ENCODE measurements around the gene SLC4A7.
"Not testable (repeated sequence)": the region's sequence is repeated elsewhere in the genome, so short reads cannot be mapped to it uniquely, and the experiment has no call there.

The SLC4A7 gene

DNA sequence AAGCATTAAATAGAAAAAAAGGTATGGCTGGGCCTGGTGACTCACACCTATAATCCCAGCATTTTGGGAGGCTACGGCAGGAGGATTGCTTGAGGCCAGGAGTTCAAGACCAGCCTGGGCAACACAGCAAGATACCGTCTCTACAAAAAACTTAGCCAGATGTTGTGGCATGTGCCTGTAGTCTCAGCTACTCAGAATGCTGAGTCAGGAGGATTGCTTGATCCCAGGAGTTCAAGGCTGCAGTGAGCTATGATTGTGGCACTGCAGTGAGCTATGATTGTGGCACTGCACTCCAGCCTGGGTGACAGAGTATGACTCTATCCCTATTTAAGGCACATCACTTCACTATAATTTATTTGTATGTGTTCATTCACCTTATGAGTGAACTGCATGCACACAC is 54.3 kb downstream of the SLC4A7 start:
- DNase-seq (ENCODE audit: low spot score) = no peak

DNA sequence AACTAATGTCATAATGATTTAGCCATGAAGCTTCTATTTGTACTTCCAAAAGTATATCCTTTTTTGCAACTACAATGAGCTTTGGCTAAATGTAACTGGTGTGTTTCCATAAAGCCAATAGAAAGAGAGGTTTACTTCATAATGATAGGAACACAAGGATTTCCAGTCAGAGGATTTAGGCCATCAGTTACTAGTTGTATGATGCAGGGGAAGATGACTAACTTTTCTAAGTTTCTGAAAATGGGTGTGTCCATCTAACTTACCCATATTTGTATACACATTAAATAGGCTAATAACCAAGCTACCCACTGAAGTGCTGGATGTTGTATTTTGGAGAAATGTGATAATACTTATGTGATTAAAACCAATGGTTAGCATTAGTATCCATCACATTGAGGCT is 55.7 kb downstream of the SLC4A7 start:
- DNase-seq (ENCODE audit: low spot score) = peak; percentile 24

DNA sequence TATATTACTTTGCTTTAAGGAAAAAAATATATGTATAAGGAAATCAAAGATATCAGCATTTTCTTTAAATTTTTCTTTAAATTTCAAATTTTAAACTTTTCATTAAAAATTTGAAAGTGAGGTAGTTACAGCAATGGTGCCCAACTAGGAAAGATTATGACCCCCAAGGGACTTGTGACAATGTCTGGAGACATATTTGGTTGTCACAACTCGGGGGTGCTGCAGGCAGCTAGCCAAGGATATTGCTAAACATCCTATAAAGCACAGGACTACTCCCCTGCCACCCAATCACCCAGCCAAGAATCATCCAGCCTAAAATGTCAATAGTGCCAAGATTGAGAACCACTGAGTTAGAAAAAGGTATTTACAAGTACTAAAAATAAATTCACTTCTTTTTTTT is 57.3 kb downstream of the SLC4A7 start:
- DNase-seq (ENCODE audit: low spot score) = no peak

DNA sequence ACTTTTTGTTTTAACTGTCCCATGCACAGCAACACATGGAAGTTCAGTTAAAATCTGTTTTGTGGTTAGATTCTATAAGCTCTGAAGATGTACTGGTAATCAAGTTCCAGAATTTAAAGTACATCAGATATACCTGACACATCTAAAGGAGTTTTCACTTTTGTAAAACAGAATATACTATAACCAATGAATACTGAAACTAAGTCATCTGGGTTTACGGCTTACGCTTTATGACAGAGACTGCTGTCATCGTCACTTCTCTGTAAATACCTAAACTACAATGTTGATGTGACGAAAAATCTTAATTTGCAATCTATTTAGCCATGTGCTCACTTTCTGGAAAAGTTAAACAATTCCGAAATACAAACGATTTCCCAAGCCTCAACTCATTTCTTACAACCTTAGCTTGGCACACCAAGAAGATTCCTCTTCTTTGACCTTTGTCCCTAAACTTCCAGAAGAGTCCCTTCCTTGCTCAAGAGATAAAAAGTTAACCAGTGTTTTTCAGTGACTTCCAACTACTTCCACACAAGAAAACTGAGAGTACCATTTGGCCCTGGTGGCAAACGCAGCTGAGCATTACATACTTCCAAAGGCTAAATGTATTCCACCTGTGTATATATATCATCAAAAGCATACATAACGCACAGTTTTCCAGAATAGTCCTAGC is 58.2 kb downstream of the SLC4A7 start:
- DNase-seq (ENCODE audit: low spot score) = no peak

GRCh38 chr3:27424812-27425521 is 59.2 kb downstream of the SLC4A7 start:
- not testable (repeated sequence) for DNase-seq (ENCODE audit: low spot score)

GRCh38 chr3:27423463-27423862 is 60.7 kb downstream of the SLC4A7 start:
- DNase-seq (ENCODE audit: low spot score) = peak; percentile 51

DNA sequence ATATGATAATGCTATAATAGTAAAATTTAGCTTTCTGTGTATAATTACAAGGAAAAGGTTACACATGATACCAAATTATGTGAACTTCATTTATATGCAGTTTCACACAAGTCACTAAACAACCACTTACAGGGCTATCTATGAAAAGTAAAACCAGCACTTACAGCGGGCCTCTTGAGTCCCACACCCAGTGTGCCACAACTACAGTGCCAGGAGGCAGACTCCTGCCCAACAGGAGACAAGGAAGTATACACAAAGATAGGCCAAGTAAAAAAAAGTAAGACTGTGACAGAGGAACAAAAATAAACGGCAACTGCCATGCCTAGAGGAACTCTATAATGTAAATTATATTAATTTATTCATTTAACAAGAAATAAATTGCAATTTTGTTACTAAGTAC is 61.6 kb downstream of the SLC4A7 start:
- no peak for DNase-seq (ENCODE audit: low spot score)

GRCh38 chr3:27415202-27415601 is 69.0 kb downstream of the SLC4A7 start:
- DNase-seq (ENCODE audit: low spot score) = no peak

DNA sequence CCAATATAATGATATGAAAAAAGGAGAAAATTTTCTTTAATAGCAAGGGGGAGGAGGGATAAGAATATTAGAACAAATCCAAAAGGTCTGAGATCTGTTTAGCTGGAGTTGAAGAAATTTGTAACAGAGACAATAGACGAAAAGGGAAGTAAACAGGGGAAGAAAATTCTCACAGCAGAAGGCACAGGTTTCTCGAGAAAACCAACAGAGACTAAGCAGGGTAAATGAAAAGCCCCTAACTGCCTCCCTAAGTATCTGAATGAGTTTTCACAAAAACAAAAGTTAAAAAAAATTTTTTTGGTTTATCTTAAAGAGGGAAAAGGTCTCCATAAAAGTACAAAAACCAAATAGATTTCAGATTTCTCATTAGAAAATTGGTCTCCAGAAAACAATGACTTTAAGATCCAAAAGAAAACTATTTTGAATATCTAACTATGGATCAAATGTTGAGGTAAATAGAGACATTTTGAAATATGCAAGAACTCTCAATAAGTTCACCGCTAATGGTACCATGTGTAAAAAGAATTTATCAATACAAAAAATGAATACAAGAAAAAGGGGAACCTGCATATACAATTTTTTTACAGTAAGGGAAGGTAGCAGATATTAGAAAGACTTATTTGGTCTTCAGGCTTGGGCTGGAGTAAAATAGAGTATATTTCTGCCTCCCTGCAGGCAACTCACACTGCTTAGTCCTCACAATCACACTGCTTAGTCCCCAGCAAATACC is 91.1 kb downstream of the SLC4A7 start:
- no peak for DNase-seq (ENCODE audit: low spot score)

DNA sequence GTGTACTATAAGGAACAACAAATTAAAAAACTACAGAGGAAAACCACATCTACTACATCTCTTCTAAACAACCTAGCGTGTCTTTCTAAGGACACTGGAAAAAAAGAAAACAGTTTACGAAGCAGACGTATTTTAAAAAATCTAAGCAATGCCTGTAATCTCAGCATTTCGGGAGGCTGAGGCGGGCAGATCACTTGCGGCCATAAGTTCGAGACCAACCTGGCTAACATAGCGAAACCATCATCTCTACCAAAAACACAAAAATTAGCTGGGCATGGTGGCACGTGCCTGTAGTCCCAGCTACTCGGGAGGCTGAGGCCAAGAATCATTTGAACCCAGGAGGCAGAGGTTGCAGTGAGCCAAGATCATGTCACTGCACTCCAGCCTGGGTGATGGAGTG is 91.8 kb downstream of the SLC4A7 start:
- not testable (repeated sequence) for DNase-seq (ENCODE audit: low spot score)

DNA sequence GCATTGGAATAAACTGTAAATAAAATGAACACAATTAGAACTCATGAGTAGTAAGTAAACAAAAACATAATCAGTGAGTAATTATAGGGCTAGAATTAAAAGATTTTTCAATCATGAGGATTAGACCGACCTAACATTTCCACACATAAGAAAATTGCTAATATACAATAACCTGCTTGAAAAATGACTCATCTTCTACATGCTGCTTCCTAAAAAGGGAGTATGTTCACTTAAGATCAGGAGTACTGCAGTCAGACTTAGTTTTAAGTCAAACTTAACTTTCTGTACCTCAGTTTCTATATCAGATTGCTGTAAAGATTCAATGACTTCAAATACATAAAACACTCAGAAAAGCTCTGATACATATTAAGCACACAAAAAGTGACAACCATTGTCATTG is 92.4 kb downstream of the SLC4A7 start:
- DNase-seq (ENCODE audit: low spot score) = no peak

DNA sequence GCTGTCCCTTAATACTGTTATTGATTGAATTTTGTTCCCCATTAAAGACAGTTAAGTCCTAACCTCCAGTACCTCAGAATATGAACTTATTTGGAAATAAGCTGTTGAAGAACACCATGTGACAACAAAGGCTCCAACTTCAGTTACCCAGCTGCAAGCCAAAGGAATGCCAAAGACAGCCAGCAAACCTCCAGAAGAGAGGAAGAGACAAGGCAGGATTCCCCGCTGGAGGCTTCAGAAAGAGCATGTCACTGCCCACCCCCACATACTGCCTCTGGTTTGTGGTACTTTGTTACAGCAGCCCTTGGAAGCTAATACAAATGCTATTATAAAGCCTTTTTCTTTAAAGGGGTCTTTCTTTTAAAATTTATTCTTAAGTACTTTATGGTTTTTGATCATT is 96.6 kb downstream of the SLC4A7 start:
- DNase-seq (ENCODE audit: low spot score) = no peak

DNA sequence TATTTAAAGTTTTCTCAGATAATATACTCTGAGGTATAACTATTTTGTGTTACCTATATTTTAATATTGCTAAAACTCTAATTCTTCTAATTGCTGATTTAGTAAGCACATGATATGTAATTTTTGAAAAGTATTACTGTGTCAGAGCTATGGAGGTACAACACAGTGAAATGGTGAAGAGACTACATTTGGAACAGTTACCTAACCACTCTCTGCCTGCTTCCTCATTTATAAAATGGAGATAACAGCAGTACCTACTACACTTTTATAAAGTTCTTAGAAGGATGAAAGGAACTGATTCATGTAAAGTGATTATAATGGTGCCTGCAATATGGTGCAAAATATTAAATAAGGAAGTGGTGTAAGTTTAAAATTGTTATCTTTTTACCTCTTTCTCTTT is 98.7 kb downstream of the SLC4A7 start:
- DNase-seq (ENCODE audit: low spot score) = no peak

DNA sequence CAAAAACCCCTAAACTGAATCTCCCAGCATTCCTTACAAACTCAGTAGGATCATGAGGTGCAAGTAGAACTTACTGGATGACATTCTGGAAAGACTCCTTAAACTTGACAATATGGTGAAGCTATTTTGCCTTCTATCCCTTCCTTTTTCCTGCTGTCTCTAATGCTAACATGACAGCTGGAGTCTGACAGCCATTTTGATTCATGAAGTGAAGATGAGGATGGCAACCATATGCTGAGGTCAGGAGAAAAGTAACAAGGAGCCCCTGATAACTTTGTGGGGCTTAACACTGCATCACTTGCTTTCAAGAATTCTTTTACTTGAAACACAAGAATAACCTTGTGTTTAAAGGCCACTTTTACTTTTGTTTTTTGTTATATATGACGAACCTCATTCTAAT is 100.0 kb downstream of the SLC4A7 start:
- DNase-seq (ENCODE audit: low spot score) = no peak

- no peak for DNase-seq (ENCODE audit: low spot score)
Observed at GRCh38 chr3:27380433-27381357, 103.5 kb downstream of the SLC4A7 start.

- no peak for DNase-seq (ENCODE audit: low spot score)
Observed at GRCh38 chr3:27378331-27378730, 105.9 kb downstream of the SLC4A7 start.

DNA sequence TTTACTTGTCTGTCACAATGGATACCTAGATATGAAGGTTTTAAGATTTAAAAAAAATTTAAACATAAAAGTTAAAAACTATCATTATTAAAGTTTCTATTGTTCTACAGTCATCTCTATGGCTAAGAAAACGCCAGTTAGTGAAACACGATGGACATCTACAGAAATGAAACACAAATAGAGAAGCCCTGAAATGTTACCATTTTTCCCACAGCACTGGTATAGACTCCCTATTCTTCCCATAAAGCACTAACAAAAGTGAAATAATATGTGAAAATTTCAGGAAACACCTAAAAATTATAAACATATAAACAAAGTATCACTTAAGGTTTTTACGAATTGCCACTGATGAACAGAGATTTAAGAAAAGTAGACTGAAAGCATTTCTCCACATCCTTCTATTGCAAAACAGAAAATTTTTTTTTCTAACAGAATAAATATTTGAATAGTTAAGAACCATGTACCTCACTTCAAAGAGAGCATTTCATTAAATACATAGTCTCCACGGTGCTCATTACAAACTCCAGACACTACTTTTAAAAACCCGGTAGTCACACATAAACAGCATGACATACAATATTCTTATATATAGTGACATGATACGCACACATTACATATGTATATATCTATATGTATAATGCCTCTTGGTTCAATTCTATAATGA is 107.9 kb downstream of the SLC4A7 start:
- no peak for DNase-seq (ENCODE audit: low spot score)

DNA sequence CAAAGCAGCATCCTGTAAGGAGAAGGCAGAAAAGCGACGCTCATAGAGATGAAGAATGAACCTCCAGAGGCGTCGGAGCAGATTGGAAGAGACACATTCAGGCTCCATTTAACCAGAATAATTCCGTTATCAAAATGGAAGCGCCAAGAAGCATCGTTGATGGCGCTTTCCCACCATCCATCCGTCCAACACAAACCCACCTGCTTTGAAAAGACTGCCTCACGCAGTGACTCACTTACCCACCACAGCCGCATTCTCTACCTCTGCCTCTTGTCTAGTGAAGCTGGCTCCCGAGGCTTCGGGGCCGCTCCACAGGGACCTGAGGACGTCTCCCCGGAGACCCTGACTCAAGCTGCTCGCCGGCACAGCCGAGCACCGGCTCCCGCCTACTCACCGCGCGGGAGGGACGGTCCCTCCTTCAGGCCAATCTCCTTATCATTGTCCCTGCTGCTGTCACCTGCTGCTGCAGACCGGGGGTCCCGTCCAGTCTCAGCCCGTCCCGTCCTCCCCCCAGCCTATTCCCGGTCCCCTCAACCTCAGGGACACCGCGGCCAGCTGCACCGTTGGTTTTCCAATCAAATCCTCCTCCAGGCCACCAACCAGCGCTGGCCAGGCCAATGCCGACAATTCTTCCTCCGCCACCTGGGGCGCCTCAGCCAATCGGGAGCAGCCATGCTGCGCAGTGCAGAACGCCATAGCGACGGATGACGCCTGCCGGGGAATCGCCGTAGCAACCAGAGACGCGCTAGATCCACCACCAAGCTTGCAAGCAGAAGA is 115.2 kb downstream of the SLC4A7 start, which contains the start of gene NEK10:
NEK10 (minus strand) TSS at position 553 of the 777 bp plus-strand sequence. CDS start 16,501 bp downstream, outside the sequence.
- DNase-seq (ENCODE audit: low spot score) = peak; percentile 93

GRCh38 chr3:27366062-27366591 is 118.1 kb downstream of the SLC4A7 start:
- DNase-seq (ENCODE audit: low spot score) = no peak

Measured in RKO (cell line).